Measurements from ENCODE around the gene SSB. TPM values are rescaled to one million over a fixed set of nuclear protein-coding genes. Genes with fewer than 3 reads are reported as not detected.

SSB gene
- total and polyA plus RNA-seq, 2 of the 4 experiments (the other 2 are of a cell fraction): 41.2 to 75.5 TPM

DNA sequence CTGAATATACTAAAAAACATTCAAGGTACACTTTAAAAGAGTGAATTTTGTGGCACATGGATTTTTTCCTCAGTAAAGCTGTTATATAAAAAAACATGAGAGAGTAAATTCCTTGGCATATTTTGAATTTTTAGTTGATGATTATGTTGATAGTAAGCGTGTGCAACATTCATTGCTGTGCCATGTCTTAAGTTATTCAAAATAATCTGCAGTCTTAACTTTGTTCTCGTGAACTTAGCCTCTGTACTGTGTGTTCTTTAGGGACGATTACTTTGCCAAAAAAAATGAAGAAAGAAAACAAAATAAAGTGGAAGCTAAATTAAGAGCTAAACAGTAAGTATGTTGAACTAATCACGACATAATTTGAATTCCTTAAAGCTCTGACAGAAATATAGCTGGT lies 9.6 kb downstream of the SSB start:
- BruUV-seq (replicated peaks): no TSS peak
- Histone ChIP-seq H2AK5ac (ENCODE audit: low read depth, low read length) (no peak overlapping the region), H3K14ac (replicated peaks; ENCODE audit: low read depth, low read length) (no peak overlapping the region), H3K36me3 (ENCODE audit: control insufficient read depth, insufficient read depth, low read length) (peaks cover 42% of the 10 kb centered on the region), H4K20me1 (ENCODE audit: insufficient read depth, low read length) (0 out of 2 replicates have a peak, but pooled peaks cover 3% of the 10 kb centered on the region), H3K9me1 (ENCODE audit: insufficient read depth, low read length) (no peaks in the 10 kb centered on the region), H3K4me1 (ENCODE audit: control insufficient read depth, insufficient read depth, low read length) (peaks cover 4% of the 10 kb centered on the region), H3K18ac (ENCODE audit: low read depth, low read length) (no peak overlapping the region), H2BK15ac (ENCODE audit: low read depth, low read length) (no peak overlapping the region), H3K56ac (ENCODE audit: extremely low read depth, insufficient read depth, low read length) (no peak overlapping the region), H4K91ac (ENCODE audit: insufficient read depth, low read depth, low read length) (no peak overlapping the region), H4K8ac (ENCODE audit: low read depth in 2 of 2, low read length in 2 of 2) (no peak overlapping the region; a peak in 2 of 4 replicates), H4K5ac (ENCODE audit: low read depth, low read length) (no peak overlapping the region), H3K79me1 (ENCODE audit: low read depth in 1 of 2, low read length in 2 of 2) (peaks cover 0 to 23% of the 10 kb centered on the region in 2 experiments; a peak in 2 of 4 replicates), H2BK5ac (ENCODE audit: low read depth, low read length, poor library complexity, severe bottlenecking) (peak overlapping the region; percentile 93), H3K9ac (ENCODE audit: low read depth, low read length) (no peak overlapping the region), H2AFZ (replicated peaks; ENCODE audit: low read length, poor library complexity) (no peak overlapping the region), H3K4me2 (ENCODE audit: low read depth, low read length) (0 out of 2 replicates have a peak overlapping the region, but pooled peaks have one; percentile 2), H3K4me3 (ENCODE audit: insufficient read depth, low read depth, low read length) (no peak overlapping the region), H3K9me3 (ENCODE audit: control insufficient read depth, insufficient read depth, low read length) (no peaks in the 10 kb centered on the region), H3K23ac (ENCODE audit: low read depth, low read length) (no peak overlapping the region), H2BK120ac (ENCODE audit: low read depth, low read length) (no peak overlapping the region), H3K27ac (ENCODE audit: insufficient read depth, low read length) (peak overlapping the region; percentile 61; the same call in 1 of the 2 replicates), H2BK20ac (ENCODE audit: low read depth, low read length) (no peak overlapping the region), H3K27me3 (ENCODE audit: control insufficient read depth, insufficient read depth, low read length) (no peaks in the 10 kb centered on the region), H3K4ac (ENCODE audit: low read depth, low read length) (no peak overlapping the region), H2AK9ac (replicated peaks; ENCODE audit: low read depth, low read length, poor library complexity) (no peak overlapping the region)
- CTCF ChIA-PET: interaction anchor here (0.5 to 1.0 kb wide), 3 partner anchors 12 to 86 kb away, joined by 3 to 5 read pairs (median 3); partner anchors contain the start of gene METTL5
- WGBS, 2 experiments (ENCODE audit: extremely low coverage in 2 of 2, insufficient read length in 1 of 2): no CpG with 5 or more reads among the region's 4 CpGs
- peak; percentile 94 for ATAC-seq (ENCODE audit: low read depth)
- dilution Hi-C loops (cut with HindIII; ENCODE audit: low sequenced_read_pairs, unreplicated experiment) (no loop called here), in situ Hi-C loops (cut with MboI; ENCODE audit: low sequenced_read_pairs) (loop anchor here (25.0 kb wide), 1 partner anchor 1129 kb away; the partner anchor contains the start of gene GORASP2), intact Hi-C loops (cut with micrococcal nuclease) (no loop called here)
- POLR2A ChIA-PET (ENCODE audit: unreplicated experiment): no interaction called here
- DNase-seq: peak; percentile 77
- TF ChIP-seq RCOR1 (IDR thresholded peaks at IDR 0.05; ENCODE audit: insufficient replicate concordance, low read length) (no peak), CEBPB (IDR thresholded peaks at IDR 0.05; ENCODE audit: low read depth, low read length) (peak; percentile 37; the same call in 1 of the 2 replicates)

Measured in IMR-90 (cell line).